ENCODE measurements around the gene CCDC154.
"Not testable (repeated sequence)": the region's sequence is repeated elsewhere in the genome, so short reads cannot be mapped to it uniquely, and the experiment has no call there.

Gene CCDC154

DNA sequence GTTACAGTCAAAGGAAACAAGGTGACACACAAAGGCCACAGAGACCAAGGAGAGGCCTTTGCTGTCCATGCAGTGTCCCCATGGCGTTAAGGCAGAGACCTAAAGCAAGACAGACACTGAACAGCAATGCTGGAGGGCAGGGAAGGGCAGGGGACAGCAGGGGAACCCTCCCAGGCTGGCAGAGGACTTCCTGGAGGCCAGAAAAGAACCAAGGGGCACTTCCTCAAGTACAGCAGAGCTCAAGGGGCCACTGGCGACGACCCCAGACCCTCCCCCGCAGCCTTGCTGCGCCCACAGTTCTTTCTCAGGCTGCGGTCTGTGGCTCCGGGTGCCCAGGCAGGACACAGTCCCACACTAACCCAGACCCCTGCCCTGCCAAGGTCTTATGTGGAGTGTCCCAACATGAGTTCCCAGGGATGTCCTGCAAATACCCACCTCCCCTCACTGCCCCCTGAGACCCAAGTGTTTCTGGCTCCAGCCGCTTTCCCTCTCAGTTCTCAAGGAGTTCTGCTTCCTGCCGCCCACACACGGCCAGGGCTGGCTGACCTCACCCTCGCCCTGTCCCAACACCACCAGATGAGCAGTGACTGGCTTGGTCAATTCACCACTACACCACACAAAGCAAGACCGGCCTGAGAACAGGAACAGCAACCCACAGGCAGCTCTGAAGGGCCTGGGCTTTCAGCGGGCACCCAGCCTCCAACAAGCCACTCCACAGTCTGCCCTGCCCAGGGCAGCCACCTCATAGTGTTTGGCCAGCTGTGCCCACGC lies 26.3 kb upstream of the CCDC154 start:
- DNase-seq (ENCODE audit: insufficient read length, low spot score) (no peak), FAIRE-seq (no peak)
- TF ChIP-seq, protein P1, sequence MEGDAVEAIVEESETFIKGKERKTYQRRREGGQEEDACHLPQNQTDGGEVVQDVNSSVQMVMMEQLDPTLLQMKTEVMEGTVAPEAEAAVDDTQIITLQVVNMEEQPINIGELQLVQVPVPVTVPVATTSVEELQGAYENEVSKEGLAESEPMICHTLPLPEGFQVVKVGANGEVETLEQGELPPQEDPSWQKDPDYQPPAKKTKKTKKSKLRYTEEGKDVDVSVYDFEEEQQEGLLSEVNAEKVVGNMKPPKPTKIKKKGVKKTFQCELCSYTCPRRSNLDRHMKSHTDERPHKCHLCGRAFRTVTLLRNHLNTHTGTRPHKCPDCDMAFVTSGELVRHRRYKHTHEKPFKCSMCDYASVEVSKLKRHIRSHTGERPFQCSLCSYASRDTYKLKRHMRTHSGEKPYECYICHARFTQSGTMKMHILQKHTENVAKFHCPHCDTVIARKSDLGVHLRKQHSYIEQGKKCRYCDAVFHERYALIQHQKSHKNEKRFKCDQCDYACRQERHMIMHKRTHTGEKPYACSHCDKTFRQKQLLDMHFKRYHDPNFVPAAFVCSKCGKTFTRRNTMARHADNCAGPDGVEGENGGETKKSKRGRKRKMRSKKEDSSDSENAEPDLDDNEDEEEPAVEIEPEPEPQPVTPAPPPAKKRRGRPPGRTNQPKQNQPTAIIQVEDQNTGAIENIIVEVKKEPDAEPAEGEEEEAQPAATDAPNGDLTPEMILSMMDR (IDR thresholded peaks at IDR 0.05; ENCODE audit: insufficient read depth, missing control alignments) = no peak

- FAIRE-seq = no peak
- DNase-seq (ENCODE audit: insufficient read length, low spot score) = no peak
- TF ChIP-seq, protein P1 (IDR thresholded peaks at IDR 0.05; ENCODE audit: insufficient read depth, missing control alignments) = no peak
Measured at GRCh38 chr16:1469693-1470201, 25.4 kb upstream of the CCDC154 start.

DNA sequence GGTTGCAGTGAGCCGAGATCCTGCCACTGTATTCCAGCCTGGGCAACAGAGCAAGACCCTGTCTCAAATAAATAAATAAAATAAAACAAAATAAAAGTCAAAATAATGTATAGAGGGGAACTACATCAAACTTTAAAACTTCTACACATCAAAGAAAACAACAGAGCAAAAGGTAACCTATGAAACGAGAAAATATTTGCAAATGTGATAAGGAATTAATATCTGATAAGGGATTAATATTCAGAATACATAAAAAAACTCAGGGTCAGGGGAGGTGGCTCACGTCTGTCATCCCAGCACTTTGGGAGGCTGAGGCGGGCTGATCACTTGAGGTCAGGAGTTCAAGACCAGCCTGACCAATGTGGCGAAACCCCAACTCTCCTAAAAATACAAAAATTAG lies 24.8 kb upstream of the CCDC154 start:
- not testable (repeated sequence) for FAIRE-seq; DNase-seq (ENCODE audit: insufficient read length, low spot score)

DNA sequence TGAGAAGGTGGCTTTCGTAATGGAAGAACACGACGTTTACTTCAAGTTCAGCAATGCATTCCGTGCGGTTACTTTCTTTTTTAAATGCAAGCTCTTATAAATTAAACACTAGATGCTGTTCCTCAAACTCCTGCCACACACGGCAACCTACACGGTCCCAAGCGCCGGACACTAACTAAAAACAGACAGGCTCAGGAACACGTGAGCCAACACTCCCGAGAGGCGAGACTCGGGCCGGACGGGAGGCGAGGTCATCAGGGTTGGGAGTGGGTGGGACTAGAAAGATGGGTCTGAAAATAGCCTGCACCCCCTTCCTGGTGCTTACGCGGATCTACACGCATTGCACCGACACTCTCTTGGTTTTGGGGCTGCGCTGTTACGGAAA lies 24.1 kb upstream of the CCDC154 start:
- FAIRE-seq (no peak), DNase-seq (ENCODE audit: insufficient read length, low spot score) (no peak)
- TF ChIP-seq, protein P1 (IDR thresholded peaks at IDR 0.05; ENCODE audit: insufficient read depth, missing control alignments) = no peak

DNA sequence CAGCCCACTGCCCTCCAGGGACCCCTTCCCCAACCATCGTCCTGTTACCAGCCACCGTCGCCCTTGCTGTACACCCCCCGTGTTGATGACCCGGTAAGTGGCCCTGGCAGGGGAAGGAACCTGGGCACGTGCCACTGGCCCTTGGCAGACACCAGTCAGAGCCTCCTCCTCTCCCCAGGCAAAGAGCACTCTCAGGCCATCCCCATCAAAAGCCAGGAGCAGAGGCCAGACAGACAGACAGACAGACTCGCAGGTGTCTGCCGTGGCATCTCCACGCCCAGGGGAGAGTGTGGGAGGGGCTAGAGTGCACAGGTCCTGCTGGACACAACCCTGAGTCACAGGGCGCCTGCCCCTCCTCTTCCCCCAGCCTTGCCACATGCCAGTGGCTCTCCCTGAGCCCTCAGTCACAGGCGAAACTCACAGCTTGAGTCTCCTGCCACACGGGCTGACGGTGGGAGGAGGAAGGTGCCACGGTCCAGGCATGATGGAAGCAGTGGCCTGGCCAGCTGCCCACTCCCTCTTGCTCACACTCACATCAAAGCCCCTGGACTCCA lies 22.7 kb upstream of the CCDC154 start:
- DNase-seq (ENCODE audit: insufficient read length, low spot score) (no peak), FAIRE-seq (no peak)
- TF ChIP-seq, protein P1 (IDR thresholded peaks at IDR 0.05; ENCODE audit: insufficient read depth, missing control alignments) = no peak

DNA sequence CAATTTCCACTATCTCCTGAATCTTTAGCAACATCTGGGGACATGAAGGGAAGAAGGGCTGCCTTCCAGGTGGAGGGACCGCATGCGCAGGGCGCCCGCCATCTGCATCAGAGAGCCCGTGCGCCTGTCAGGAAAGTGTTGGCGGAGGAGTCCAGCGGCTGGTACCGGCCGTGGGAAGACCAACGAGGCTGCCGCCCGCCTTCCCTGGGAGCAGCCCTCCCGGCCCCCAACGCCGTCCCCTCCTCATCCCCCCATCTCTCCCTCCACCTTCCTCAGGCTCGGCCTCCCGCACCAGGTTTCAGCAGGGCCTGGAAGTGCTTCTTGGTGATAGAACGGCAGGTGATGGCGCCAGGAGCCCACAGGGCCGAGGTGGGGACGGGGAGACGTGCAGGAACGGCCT lies 21.7 kb upstream of the CCDC154 start:
- FAIRE-seq (no peak), DNase-seq (ENCODE audit: insufficient read length, low spot score) (no peak)
- TF ChIP-seq, protein P1 (IDR thresholded peaks at IDR 0.05; ENCODE audit: insufficient read depth, missing control alignments) = no peak

DNA sequence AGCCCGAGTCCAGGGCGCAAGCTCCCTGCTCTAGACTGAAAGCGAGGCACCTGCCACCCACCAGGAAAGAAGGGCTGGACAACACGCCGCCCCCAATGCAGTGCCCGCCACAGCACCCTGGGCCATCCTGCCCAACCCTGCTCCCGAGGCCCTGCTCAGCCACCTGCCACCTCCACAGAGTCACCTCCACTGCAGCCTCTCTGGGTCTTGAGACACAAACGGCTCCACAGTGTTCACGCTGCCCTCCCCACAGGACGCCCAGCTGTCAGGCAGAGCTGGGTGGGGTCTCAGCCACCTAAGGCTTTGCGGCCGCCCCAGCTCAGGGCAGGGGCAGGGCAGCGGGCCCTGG lies 21.2 kb upstream of the CCDC154 start:
- DNase-seq (ENCODE audit: insufficient read length, low spot score) = no peak
- TF ChIP-seq, protein P1 (IDR thresholded peaks at IDR 0.05; ENCODE audit: insufficient read depth, missing control alignments) = no peak
- no peak for FAIRE-seq

Measured in D721Med (cell line).